SK-N-SH (cell line): ENCODE results near the gene CEBPZ. TPM values are rescaled to one million over a fixed set of nuclear protein-coding genes. Genes with fewer than 3 reads are reported as not detected.

ENCODE experiments used
- CTCF ChIA-PET: fragments of 300-600, 350-600 bp; formaldehyde crosslinking; extraction: SDS; loops from one replicate; lab custom pipeline; 2021; lab: Yijun Ruan, JAX
- POLR2A ChIA-PET: fragments of 350-600 bp; sonication (Branson Sonifier 250); formaldehyde crosslinking; extraction: SDS; loops from one replicate; lab custom pipeline; 2020; ENCODE audit warnings: antibody characterized with exemption, inconsistent platforms; lab: Yijun Ruan, JAX
- DNase-seq: peaks from one replicate; pipeline ENCODE4 v3.0.0; 2012
- H2AFZ ChIP-seq: fragments of 200-600 bp; sonication (generic); 2 replicates; pipeline ENCODE4 v1.8.1; 2016; ENCODE audit warnings: antibody characterized with exemption, mild to moderate bottlenecking, low read depth
- H3F3A ChIP-seq: fragments of 200-600 bp; sonication (generic); replicated peaks from 2 replicates; pipeline ENCODE3; 2016; ENCODE audit warnings: antibody characterized with exemption, mild to moderate bottlenecking; ENCODE audit not compliant: insufficient read depth
- H3K27ac ChIP-seq, 2 experiments: fragments of 200-500 bp in 1 of 2; fragments of 200-600 bp in 1 of 2; sonication (Bioruptor generic) in 1 of 2; sonication (generic), shearing (Covaris generic) in 1 of 2; 2 replicates each; pipeline versions ENCODE4 v1.5.1 to v1.6.1; 2014 to 2016; ENCODE audit warnings: low read depth in 2 of 2, inconsistent platforms in 1 of 2, low read length in 1 of 2, mild to moderate bottlenecking in 1 of 2, mixed read lengths in 1 of 2
- H3K27me3 ChIP-seq: fragments of 200-600 bp; sonication (generic), shearing (Covaris generic); 2 replicates; pipeline ENCODE4 v1.6.1; 2016; ENCODE audit warnings: mixed run types; ENCODE audit not compliant: insufficient read depth
- H3K36me3 ChIP-seq, 2 experiments: fragments of 200-500 bp in 1 of 2; fragments of 200-600 bp in 1 of 2; sonication (Bioruptor generic) in 1 of 2; sonication (generic) in 1 of 2; replicated peaks in 1 of 2; 2 replicates each; pipeline versions ENCODE3 to v1.5.1; 2014 to 2016; ENCODE audit warnings: low read length in 1 of 2, mild to moderate bottlenecking in 1 of 2; ENCODE audit not compliant: insufficient read depth in 2 of 2, control insufficient read depth in 1 of 2
- H3K4me1 ChIP-seq, 2 experiments: fragments of 200-500 bp in 1 of 2; fragments of 200-600 bp in 1 of 2; sonication (Bioruptor generic) in 1 of 2; sonication (generic), shearing (Covaris generic) in 1 of 2; 2 replicates each; pipeline versions ENCODE4 v1.5.1 to v1.6.1; 2014 to 2016; ENCODE audit warnings: low read depth in 1 of 2, low read length in 1 of 2, mixed run types in 1 of 2; ENCODE audit not compliant: insufficient read depth in 2 of 2, control insufficient read depth in 1 of 2
- H3K4me2 ChIP-seq: fragments of 200-600 bp; sonication (generic), shearing (Covaris generic); 2 replicates; pipeline ENCODE4 v1.6.1; 2017; ENCODE audit warnings: mixed run types
- H3K4me3 ChIP-seq, 2 experiments: fragments of 200-500 bp in 1 of 2; fragments of 200-600 bp in 1 of 2; sonication (Bioruptor generic) in 1 of 2; sonication (generic), shearing (Covaris generic) in 1 of 2; 2 replicates each; pipeline versions ENCODE4 v1.5.1 to v1.8.1; 2014 to 2016; ENCODE audit warnings: low read depth in 2 of 2, inconsistent platforms in 1 of 2, low read length in 1 of 2, mild to moderate bottlenecking in 1 of 2, mixed read lengths in 1 of 2, moderate library complexity in 1 of 2
- H3K79me2 ChIP-seq: fragments of 200-600 bp; sonication (generic); 2 replicates; pipeline ENCODE4 v1.8.1; 2017; ENCODE audit warnings: mild to moderate bottlenecking; ENCODE audit not compliant: insufficient read depth
- H3K9ac ChIP-seq: fragments of 200-600 bp; sonication (generic); 2 replicates; pipeline ENCODE4 v1.6.1; 2017; ENCODE audit warnings: mixed run types
- H3K9me2 ChIP-seq: fragments of 200-600 bp; sonication (generic); 2 replicates; pipeline ENCODE4 v1.6.1; 2017; ENCODE audit warnings: mixed run types
- H3K9me3 ChIP-seq: fragments of 200-600 bp; sonication (generic); 2 replicates; pipeline ENCODE4 v1.6.1; 2017; ENCODE audit warnings: mixed run types, mild to moderate bottlenecking, moderate library complexity
- H4K20me1 ChIP-seq: fragments of 200-600 bp; sonication (generic); 2 replicates; pipeline ENCODE4 v1.6.1; 2017; ENCODE audit warnings: mild to moderate bottlenecking, mixed run types; ENCODE audit not compliant: insufficient read depth
- ELF1 ChIP-seq: IDR thresholded peaks from 2 replicates; pipeline ENCODE4 v1.4.0; 2012
- EP300 ChIP-seq, 2 experiments: IDR thresholded peaks; 2 replicates each; pipeline versions ENCODE4 v1.4.0 to v1.6.1; 2012; ENCODE audit warnings: borderline replicate concordance in 1 of 2, low read depth in 1 of 2, low read length in 1 of 2
- EZH2phosphoT487 ChIP-seq: fragments of 200-600 bp; sonication (generic); IDR thresholded peaks from 2 replicates; pipeline ENCODE4 v1.6.1; 2017; ENCODE audit warnings: low read depth, mixed run types, mild to moderate bottlenecking, antibody characterized with exemption, moderate library complexity, borderline replicate concordance
- IRF3 ChIP-seq: fragments of 150-350 bp; IDR thresholded peaks from 2 replicates; pipeline ENCODE4 v1.6.1; 2016; ENCODE audit warnings: mild to moderate bottlenecking, low read depth, low read length
- MXI1 ChIP-seq: IDR thresholded peaks from 2 replicates; pipeline ENCODE4 v1.6.1; 2012; ENCODE audit warnings: mild to moderate bottlenecking, low read depth, low read length, improper control_type of control experiment
- NRF1 ChIP-seq: IDR thresholded peaks from 2 replicates; pipeline ENCODE4 v1.6.1; 2012; ENCODE audit warnings: low read depth, mild to moderate bottlenecking, low read length
- RAD21 ChIP-seq: IDR thresholded peaks from 2 replicates; pipeline ENCODE4 v1.6.1; 2012; ENCODE audit warnings: mild to moderate bottlenecking, low read length
- WGBS: methylation state at CpG from one replicate; pipeline ENCODE4 v1.1.6; 2017; ENCODE audit warnings: low lambda C conversion rate; 5-methylcytosine and 5-hydroxymethylcytosine counted together
- polyA plus RNA-seq, 3 experiments: library from polyadenylated mRNA; depleted of rRNA; stranded (reverse); fragments of >200 nt; gene quantifications; 2 replicates each; pipeline ENCODE4 v1.2.3, GENCODE V29; 2012
- TF ChIP-seq, protein P1 (sequence below): fragments of 200-600 bp; sonication (generic); IDR thresholded peaks from 2 replicates; pipeline ENCODE4 v1.6.1; 2017; ENCODE audit warnings: antibody characterized with exemption, mild to moderate bottlenecking, moderate library complexity

CEBPZ gene
- polyA plus RNA-seq, 1 of the 3 experiments (the other 2 are of a cell fraction): 9.7 TPM

DNA sequence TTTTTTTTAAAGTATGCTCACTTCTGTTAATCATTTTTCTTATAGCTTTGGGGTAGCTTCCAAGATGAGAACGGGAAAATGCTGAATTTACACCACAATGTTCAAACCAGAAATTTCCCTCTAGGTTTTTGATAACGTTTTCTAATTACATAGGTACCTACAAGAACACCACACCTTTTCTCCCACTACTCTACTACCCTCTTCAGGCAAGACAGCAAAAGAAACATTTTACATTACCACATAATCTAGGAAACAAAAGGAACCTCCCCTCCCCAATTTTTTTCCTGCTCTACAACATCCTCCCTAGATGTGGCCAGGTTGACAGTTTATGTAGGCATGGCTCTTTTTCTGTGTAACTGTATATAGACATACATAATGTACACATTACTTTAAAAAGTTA lies 32.4 kb upstream of the CEBPZ start:
- Histone ChIP-seq H3K4me2 (no peak overlapping the region), H3K4me3 (no peak overlapping the region), H3F3A (peaks cover 10% of the 10 kb centered on the region), H3K9ac (no peak overlapping the region), H4K20me1 (no peaks in the 10 kb centered on the region), H3K27me3 (no peaks in the 10 kb centered on the region), H3K9me3 (no peaks in the 10 kb centered on the region), H3K36me3 (peaks cover 75 to 78% of the 10 kb centered on the region in 2 experiments), H3K79me2 (no peaks in the 10 kb centered on the region), H3K27ac (peak overlapping the region in 1 of 2 experiments; percentile 43; a peak in 2 of 4 replicates), H3K4me1 (no peaks in the 10 kb centered on the region; a peak in 1 of 4 replicates), H2AFZ (no peak overlapping the region), H3K9me2 (no peaks in the 10 kb centered on the region)
- DNase-seq: no peak
- CTCF ChIA-PET: interaction anchor here (1.1 kb wide), 1 partner anchor 11 kb away, joined by 3 read pairs; no protein-coding TSS in a partner anchor
- POLR2A ChIA-PET: no interaction called here
- TF ChIP-seq RAD21 (peak; percentile 8; the same call in 1 of the 2 replicates), ELF1 (no peak)
- WGBS: 85% methylated on average over 2 of the region's 2 CpGs

GRCh38 chr2:37262522-37262921 lies 31.1 kb upstream of the CEBPZ start:
- no peak for TF ChIP-seq EZH2phosphoT487
- TF ChIP-seq, protein P1, sequence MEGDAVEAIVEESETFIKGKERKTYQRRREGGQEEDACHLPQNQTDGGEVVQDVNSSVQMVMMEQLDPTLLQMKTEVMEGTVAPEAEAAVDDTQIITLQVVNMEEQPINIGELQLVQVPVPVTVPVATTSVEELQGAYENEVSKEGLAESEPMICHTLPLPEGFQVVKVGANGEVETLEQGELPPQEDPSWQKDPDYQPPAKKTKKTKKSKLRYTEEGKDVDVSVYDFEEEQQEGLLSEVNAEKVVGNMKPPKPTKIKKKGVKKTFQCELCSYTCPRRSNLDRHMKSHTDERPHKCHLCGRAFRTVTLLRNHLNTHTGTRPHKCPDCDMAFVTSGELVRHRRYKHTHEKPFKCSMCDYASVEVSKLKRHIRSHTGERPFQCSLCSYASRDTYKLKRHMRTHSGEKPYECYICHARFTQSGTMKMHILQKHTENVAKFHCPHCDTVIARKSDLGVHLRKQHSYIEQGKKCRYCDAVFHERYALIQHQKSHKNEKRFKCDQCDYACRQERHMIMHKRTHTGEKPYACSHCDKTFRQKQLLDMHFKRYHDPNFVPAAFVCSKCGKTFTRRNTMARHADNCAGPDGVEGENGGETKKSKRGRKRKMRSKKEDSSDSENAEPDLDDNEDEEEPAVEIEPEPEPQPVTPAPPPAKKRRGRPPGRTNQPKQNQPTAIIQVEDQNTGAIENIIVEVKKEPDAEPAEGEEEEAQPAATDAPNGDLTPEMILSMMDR: no peak
- no peak for TF ChIP-seq IRF3
- no peak for TF ChIP-seq NRF1
- no peak for TF ChIP-seq EP300 (IDR thresholded peaks at IDR 0.05; ENCODE audit: borderline replicate concordance in 1 of 2, low read depth in 1 of 2, low read length in 1 of 2)
- TF ChIP-seq MXI1: no peak
- TF ChIP-seq, all 33 proteins: peak for 0
- Histone ChIP-seq H3K4me2 (no peak overlapping the region), H3K4me3 (no peak overlapping the region), H3K36me3 (peaks cover 75 to 78% of the 10 kb centered on the region in 2 experiments), H3K9me2 (no peaks in the 10 kb centered on the region), H4K20me1 (no peaks in the 10 kb centered on the region), H3K27ac (no peak overlapping the region), H3K9ac (no peak overlapping the region), H3K9me3 (no peaks in the 10 kb centered on the region), H3F3A (peaks cover 16% of the 10 kb centered on the region), H3K79me2 (no peaks in the 10 kb centered on the region), H3K4me1 (no peaks in the 10 kb centered on the region; a peak in 1 of 4 replicates), H3K27me3 (no peaks in the 10 kb centered on the region), H2AFZ (no peak overlapping the region)
- DNase-seq: no peak
- CTCF ChIA-PET: interaction anchor here (1.1 to 1.3 kb wide), 2 partner anchors 12 to 95 kb away, joined by 3 read pairs; no protein-coding TSS in a partner anchor
- POLR2A ChIA-PET: no interaction called here
- WGBS: 84% methylated on average over 2 of the region's 2 CpGs
